H1 (cell line): ENCODE measurements around the gene DUSP3. TPM values are rescaled to one million over a fixed set of nuclear protein-coding genes. Genes with fewer than 3 reads are reported as not detected.

ENCODE experiments used
- CTCF ChIA-PET: fragments of 300-600 bp; sonication (Branson Sonifier 250); formaldehyde crosslinking; loops from one replicate; lab custom pipeline; 2021; ENCODE audit not compliant: partially characterized antibody; lab: Charles Lee
- POLR2A ChIA-PET: fragments of 300-600 bp; sonication (Branson Sonifier 250); formaldehyde crosslinking; loops from one replicate; lab custom pipeline; 2021; ENCODE audit warnings: inconsistent platforms; ENCODE audit not compliant: partially characterized antibody; lab: Charles Lee
- DNase-seq, 2 experiments: peaks; one replicate each; pipeline versions ENCODE4 v3.0.0 to v3.0.0-alpha.2; 2010 to 2022; ENCODE audit warnings: low spot score in 2 of 2, low read depth in 1 of 2, mixed read lengths in 1 of 2
- FAIRE-seq: peaks from 2 replicates; lab custom pipeline; 2011; peaks lifted over from hg19 to GRCh38; lab: Jason Lieb, UNC
- H2AFZ ChIP-seq: 2 replicates; pipeline ENCODE4 v1.8.1; 2012; ENCODE audit warnings: low read length, inconsistent platforms
- H2AK5ac ChIP-seq: 2 replicates; pipeline ENCODE4 v1.6.1; 2013; ENCODE audit warnings: low read depth, low read length
- H2BK120ac ChIP-seq: replicated peaks from 2 replicates; pipeline ENCODE3; 2013; ENCODE audit warnings: low read depth, low read length, inconsistent platforms
- H2BK12ac ChIP-seq: 2 replicates; pipeline ENCODE4 v1.6.1; 2013; ENCODE audit warnings: low read depth, low read length
- H2BK15ac ChIP-seq: 2 replicates; pipeline ENCODE4 v1.6.1; 2013; ENCODE audit warnings: low read length
- H2BK20ac ChIP-seq: 2 replicates; pipeline ENCODE4 v1.6.1; 2013; ENCODE audit warnings: low read length
- H2BK5ac ChIP-seq: 2 replicates; pipeline ENCODE4 v1.6.1; 2013; ENCODE audit warnings: low read depth, low read length
- H3K14ac ChIP-seq: 2 replicates; pipeline ENCODE4 v1.6.1; 2013; ENCODE audit warnings: inconsistent platforms; ENCODE audit not compliant: insufficient read length
- H3K18ac ChIP-seq: 2 replicates; pipeline ENCODE4 v1.6.1; 2013; ENCODE audit warnings: low read length; ENCODE audit errors: extremely low read depth
- H3K23ac ChIP-seq: 2 replicates; pipeline ENCODE4 v1.6.1; 2013; ENCODE audit warnings: inconsistent platforms; ENCODE audit not compliant: insufficient read length
- H3K23me2 ChIP-seq: 2 replicates; pipeline ENCODE4 v1.6.1; 2013; ENCODE audit warnings: low read depth, low read length
- H3K27ac ChIP-seq: 2 replicates; pipeline ENCODE4 v1.6.1; 2011; ENCODE audit warnings: low read depth, low read length, inconsistent platforms
- H3K27me3 ChIP-seq, 4 experiments: replicated peaks in 1 of 4; 1 replicate in 1 of 4; 2 replicates in 3 of 4; pipeline versions ENCODE4 v1.6.1 to v1.8.1; 2011 to 2013; ENCODE audit warnings: low read length in 3 of 4, mild to moderate bottlenecking in 3 of 4, inconsistent platforms in 2 of 4, mixed read lengths in 2 of 4, moderate library complexity in 1 of 4; ENCODE audit not compliant: control insufficient read depth in 3 of 4, insufficient read depth in 3 of 4; ENCODE audit errors: extremely low read depth in 1 of 4
- H3K36me3 ChIP-seq, 4 experiments: 2 replicates each; pipeline versions ENCODE4 v1.6.1 to v1.8.1; 2011 to 2013; ENCODE audit warnings: mild to moderate bottlenecking in 4 of 4, low read length in 3 of 4, moderate library complexity in 2 of 4, control low read depth in 1 of 4, inconsistent platforms in 1 of 4; ENCODE audit not compliant: insufficient read depth in 4 of 4, control insufficient read depth in 2 of 4
- H3K4ac ChIP-seq: replicated peaks from 2 replicates; pipeline ENCODE3; 2013; ENCODE audit warnings: low read length, low read depth, mixed read lengths, inconsistent platforms; ENCODE audit not compliant: insufficient read length
- H3K4me1 ChIP-seq, 4 experiments: replicated peaks in 1 of 4; 1 replicate in 1 of 4; 2 replicates in 3 of 4; pipeline versions ENCODE4 v1.6.1 to v1.8.1; 2011 to 2013; ENCODE audit warnings: low read length in 3 of 4, inconsistent platforms in 2 of 4, mixed read lengths in 1 of 4; ENCODE audit not compliant: insufficient read depth in 4 of 4, control insufficient read depth in 3 of 4
- H3K4me2 ChIP-seq, 2 experiments: 2 replicates each; pipeline versions ENCODE4 v1.6.1 to v1.8.1; 2011 to 2013; ENCODE audit warnings: low read depth in 2 of 2, low read length in 2 of 2, control low read depth in 1 of 2, inconsistent platforms in 1 of 2, mild to moderate bottlenecking in 1 of 2; ENCODE audit not compliant: insufficient read depth in 1 of 2
- H3K4me3 ChIP-seq, 4 experiments: fragments of 200-600, 300-600 bp in 1 of 4; sonication (generic), shearing (Covaris generic), sonication (Bioruptor Twin) in 1 of 4; 2 replicates each; pipeline versions ENCODE4 v1.5.1 to v1.8.1; 2011 to 2016; ENCODE audit warnings: low read length in 4 of 4, low read depth in 3 of 4, control low read depth in 2 of 4, inconsistent platforms in 2 of 4, mild to moderate bottlenecking in 2 of 4, mixed read lengths in 1 of 4, moderate library complexity in 1 of 4; ENCODE audit not compliant: insufficient read depth in 2 of 4; ENCODE audit errors: extremely low read depth in 1 of 4
- H3K56ac ChIP-seq: replicated peaks from 2 replicates; pipeline ENCODE3; 2013; ENCODE audit warnings: low read depth, mild to moderate bottlenecking, mixed read lengths, low read length, inconsistent platforms; ENCODE audit not compliant: insufficient read length
- H3K79me1 ChIP-seq: 2 replicates; pipeline ENCODE4 v1.6.1; 2013; ENCODE audit warnings: low read depth, low read length, control low read depth
- H3K79me2 ChIP-seq, 2 experiments: 2 replicates each; pipeline versions ENCODE4 v1.6.1 to v1.8.1; 2012 to 2013; ENCODE audit warnings: low read length in 2 of 2, mild to moderate bottlenecking in 2 of 2, inconsistent platforms in 1 of 2; ENCODE audit not compliant: insufficient read depth in 2 of 2, control insufficient read depth in 1 of 2
- H3K9ac ChIP-seq, 4 experiments: replicated peaks in 1 of 4; 1 replicate in 1 of 4; 2 replicates in 3 of 4; pipeline versions ENCODE4 v1.6.1 to v1.8.1; 2011 to 2013; ENCODE audit warnings: low read depth in 3 of 4, low read length in 3 of 4, control low read depth in 2 of 4, mild to moderate bottlenecking in 2 of 4, moderate library complexity in 2 of 4, inconsistent platforms in 1 of 4; ENCODE audit errors: extremely low read depth in 1 of 4
- H3K9me3 ChIP-seq, 2 experiments: 2 replicates each; pipeline versions ENCODE4 v1.6.1 to v1.8.1; 2012 to 2013; ENCODE audit warnings: mild to moderate bottlenecking in 2 of 2, moderate library complexity in 2 of 2, control low read depth in 1 of 2, inconsistent platforms in 1 of 2, low read depth in 1 of 2, low read length in 1 of 2, mixed read lengths in 1 of 2; ENCODE audit not compliant: insufficient read depth in 2 of 2
- H4K20me1 ChIP-seq, 2 experiments: replicated peaks in 1 of 2; 2 replicates each; pipeline versions ENCODE3 to v1.8.1; 2011 to 2013; ENCODE audit warnings: inconsistent platforms in 2 of 2, low read length in 2 of 2, mild to moderate bottlenecking in 1 of 2; ENCODE audit not compliant: insufficient read depth in 2 of 2, control insufficient read depth in 1 of 2
- H4K5ac ChIP-seq: 2 replicates; pipeline ENCODE4 v1.6.1; 2013; ENCODE audit warnings: low read length, low read depth, mixed read lengths, inconsistent platforms; ENCODE audit not compliant: insufficient read length
- H4K8ac ChIP-seq: 2 replicates; pipeline ENCODE4 v1.8.0; 2013; ENCODE audit warnings: mild to moderate bottlenecking, moderate library complexity, low read length, inconsistent platforms; ENCODE audit not compliant: insufficient read depth; ENCODE audit errors: extremely low read depth
- H4K91ac ChIP-seq: replicated peaks from 2 replicates; pipeline ENCODE3; 2013; ENCODE audit warnings: low read length, mixed read lengths, inconsistent platforms; ENCODE audit not compliant: insufficient read length
- POU5F1 ChIP-seq: IDR thresholded peaks from 2 replicates; pipeline ENCODE4 v1.6.1; 2011; ENCODE audit warnings: low read depth, mild to moderate bottlenecking, low read length, moderate library complexity
- SIRT6 ChIP-seq: IDR thresholded peaks from one replicate; pipeline ENCODE4 v1.7.1; 2012; ENCODE audit warnings: low read length, inconsistent platforms
- TEAD4 ChIP-seq: IDR thresholded peaks from 2 replicates; pipeline ENCODE4 v1.6.1; 2012; ENCODE audit warnings: low read depth, low read length, inconsistent platforms, mixed read lengths
- WGBS, 2 experiments: shearing (Covaris generic) in 1 of 2; methylation state at CpG; one replicate each; pipeline versions ENCODE4 v1.1.6 to v1.1.7; 2013 to 2015; ENCODE audit warnings: low lambda C conversion rate in 2 of 2, mixed read lengths in 2 of 2, inconsistent platforms in 1 of 2, low coverage in 1 of 2, missing lambda C conversion rate in 1 of 2; ENCODE audit not compliant: insufficient replicate concordance in 2 of 2, insufficient coverage in 1 of 2, insufficient read length in 1 of 2; ENCODE audit errors: extremely low coverage in 1 of 2, missing lambda C conversion rate in 1 of 2; 5-methylcytosine and 5-hydroxymethylcytosine counted together
- polyA plus RNA-seq, 7 experiments: library from polyadenylated mRNA; depleted of rRNA in 3 of 7; stranded (reverse) in 5 of 7; unstranded in 2 of 7; fragments of >200 nt in 5 of 7; fragments of 200-250 nt in 2 of 7; gene quantifications; 1 replicate in 5 of 7; 2 replicates in 1 of 7; 4 replicates in 1 of 7; pipeline versions ENCODE4 v1.2.1 to v1.2.3, GENCODE V29; 2011 to 2013; ENCODE audit warnings: missing spikeins in 2 of 7, mixed read lengths in 2 of 7
- total RNA-seq: library from RNA; stranded (reverse); fragmentation: NEBNext Ultra II Directional; extraction: Animal tissue kit (Norgen Biotek cat#: 25700); gene quantifications from 2 replicates; pipeline ENCODE4 v1.2.1, GENCODE V29; 2021

Gene DUSP3
- total and polyA plus RNA-seq, 2 of the 8 experiments (the other 6 are each of a cell fraction or from before 2014, with no cell fraction given) = 15.1 to 21.2 TPM

DNA sequence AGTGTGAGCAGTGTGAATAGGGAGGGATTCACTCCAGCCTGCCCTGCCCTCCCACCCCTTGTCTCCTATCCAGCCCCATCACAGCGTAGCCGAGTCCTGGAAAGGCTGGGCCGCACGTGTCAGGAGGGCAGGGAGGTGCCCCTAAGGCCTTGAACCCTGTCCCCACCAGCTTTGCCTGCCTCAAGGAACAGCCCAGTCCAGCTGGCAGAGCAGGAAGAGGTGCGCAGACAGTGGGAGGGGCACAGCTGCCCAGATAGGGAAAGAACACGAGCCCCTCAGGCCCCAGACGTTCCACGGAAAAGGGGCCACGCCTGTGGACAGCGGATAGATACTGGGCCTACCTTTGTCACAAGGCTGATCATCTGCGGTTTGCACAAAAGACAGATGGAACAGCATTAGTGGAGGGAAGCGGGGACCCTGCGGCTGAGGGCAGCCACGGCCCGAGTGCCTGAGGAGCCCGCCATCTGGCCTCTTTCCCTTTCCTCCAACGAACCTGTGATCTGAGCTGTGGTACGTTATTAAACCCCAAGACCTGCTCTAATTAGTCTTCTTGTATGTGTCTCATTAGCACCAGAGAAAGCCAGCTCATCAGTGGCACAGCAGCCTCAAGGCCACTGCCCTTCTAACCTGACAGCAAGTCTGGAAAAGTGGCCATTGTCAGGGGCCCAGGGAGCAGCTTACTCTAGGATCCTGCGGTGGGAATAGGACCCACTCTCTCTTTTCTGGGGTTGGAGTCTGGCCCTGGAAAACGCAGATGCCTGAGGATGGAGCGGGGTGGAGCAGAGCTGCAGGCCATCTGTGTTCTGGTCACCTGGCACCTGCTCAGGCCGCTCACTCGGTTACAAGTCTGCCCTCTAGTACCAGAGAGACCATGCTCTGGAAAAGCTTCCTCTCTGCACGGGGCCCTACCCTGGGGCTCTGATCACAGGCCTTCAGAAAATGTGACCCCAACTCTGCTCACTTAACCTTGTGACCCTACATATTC lies 37.9 kb upstream of the DUSP3 start:
- H2BK15ac ChIP-seq = no peak overlapping the region
- no peaks in the 10 kb centered on the region for H3K23me2 ChIP-seq
- no peaks in the 10 kb centered on the region for H3K27me3 ChIP-seq
- H3K23ac ChIP-seq = no peak overlapping the region
- no peak overlapping the region for H3K14ac ChIP-seq
- no peaks in the 10 kb centered on the region for H3K9me3 ChIP-seq
- no peaks in the 10 kb centered on the region for H3K79me2 ChIP-seq
- 0 out of 2 replicates have a peak overlapping the region, but pooled peaks have one; percentile 23 for H2BK12ac ChIP-seq
- 92% methylated on average over 16 of the region's 24 CpGs; no CpG with 5 or more reads in 1 of the 2 experiments for WGBS, 2 experiments
- no peak overlapping the region for H3K4ac ChIP-seq
- no peak overlapping the region for H2BK20ac ChIP-seq
- no peak overlapping the region for H3K27ac ChIP-seq
- CTCF ChIA-PET = interaction anchor here (0.7 to 3.9 kb wide), 14 partner anchors 10 to 240 kb away, joined by 3 to 22 read pairs (median 4); partner anchors contain the start of gene CD300LG
- no peak overlapping the region for H3K18ac ChIP-seq
- no peak overlapping the region for H3K56ac ChIP-seq
- POLR2A ChIA-PET = interaction anchor here (0.9 to 2.3 kb wide), 3 partner anchors 10 to 13 kb away, joined by 3 to 5 read pairs (median 4); no protein-coding TSS in a partner anchor
- no peak overlapping the region for H2AK5ac ChIP-seq
- FAIRE-seq = no peak
- no peak for DNase-seq
- H3K36me3 ChIP-seq = no peaks in the 10 kb centered on the region
- no peak overlapping the region for H3K4me2 ChIP-seq
- H3K4me3 ChIP-seq = no peak overlapping the region
- H3K79me1 ChIP-seq = no peaks in the 10 kb centered on the region
- H4K91ac ChIP-seq = no peak overlapping the region
- H4K20me1 ChIP-seq = peaks cover 0 to 1% of the 10 kb centered on the region in 2 experiments
- no peak overlapping the region for H3K9ac ChIP-seq
- H4K8ac ChIP-seq = peak overlapping the region; percentile 44; the same call in 1 of the 2 replicates
- H2BK120ac ChIP-seq = no peak overlapping the region
- no peak overlapping the region for H2AFZ ChIP-seq
- H4K5ac ChIP-seq = no peak overlapping the region
- no peak overlapping the region for H2BK5ac ChIP-seq
- TF ChIP-seq TEAD4 = no peak
- TF ChIP-seq POU5F1 = no peak
- TF ChIP-seq SIRT6 = no peak
- H3K4me1 ChIP-seq = no peaks in the 10 kb centered on the region; a peak in 1 of 7 replicates
